ENCODE data around the gene MARVELD2.
"Not testable (repeated sequence)": the region's sequence is repeated elsewhere in the genome, so short reads cannot be mapped to it uniquely, and the experiment has no call there.

GRCh38 chr5:69453487-69453886, 38.6 kb downstream of the MARVELD2 start:
- TF ChIP-seq CTCF (conservative IDR thresholded peaks at IDR 0.05; ENCODE audit: low read depth, low read length); EZH2 (IDR thresholded peaks at IDR 0.05; ENCODE audit: borderline replicate concordance, low read depth, low read length, poor library complexity, severe bottlenecking): not testable (repeated sequence)
